GM12892 (cell line): ENCODE data around the gene CDK13.

ENCODE experiments used
- POLR2A ChIP-seq: IDR thresholded peaks from 2 replicates; pipeline ENCODE4 v1.6.1; 2011; ENCODE audit warnings: low read depth, low read length, control low read depth
- POLR2AphosphoS5 ChIP-seq: IDR thresholded peaks from 2 replicates; pipeline ENCODE4 v1.6.1; 2011; ENCODE audit warnings: low read depth, low read length, control low read depth
- TAF1 ChIP-seq: IDR thresholded peaks from 2 replicates; pipeline ENCODE4 v1.6.1; 2011; ENCODE audit warnings: low read depth, mild to moderate bottlenecking, control low read depth, low read length, borderline replicate concordance

DNA sequence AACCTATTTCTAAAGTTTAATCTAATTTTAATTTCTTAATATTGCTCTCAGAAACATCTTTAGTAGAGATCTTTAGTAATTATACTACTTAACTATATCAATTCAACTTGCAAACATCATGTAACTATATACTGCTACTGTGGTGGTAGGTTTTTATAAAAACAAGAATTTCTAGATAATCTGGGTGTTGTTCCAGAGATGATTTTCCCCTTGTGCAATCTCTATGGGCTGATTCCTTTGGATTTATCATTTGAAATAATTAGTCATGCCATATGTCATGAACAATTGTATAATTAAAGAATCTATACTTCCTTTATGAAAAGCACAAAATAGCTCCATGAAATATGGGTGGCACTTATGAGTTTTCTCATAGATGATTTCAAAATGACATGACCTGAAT lies 23.9 kb upstream of the CDK13 start:
- TF ChIP-seq POLR2AphosphoS5 (no peak), POLR2A (no peak), TAF1 (no peak)
